PC-9 (cell line): ENCODE results near the gene SNX9. TPM values are rescaled to one million over a fixed set of nuclear protein-coding genes. Genes with fewer than 3 reads are reported as not detected.

Experiments
- BruUV-seq: library from RNA; stranded (reverse); fragments of 400-500 nt; replicated peaks from 2 replicates; lab custom pipeline; 2021; lab: Mats Ljungman, UMichigan
- CTCF ChIA-PET: fragments of 300-600 bp; sonication (Branson Sonifier 250); formaldehyde crosslinking; loops from one replicate; lab custom pipeline; 2022; ENCODE audit warnings: antibody characterized with exemption; lab: Charles Lee
- POLR2A ChIA-PET: fragments of 300-600 bp; sonication (Branson Sonifier 250); formaldehyde crosslinking; loops from one replicate; lab custom pipeline; 2022; ENCODE audit warnings: antibody characterized with exemption; ENCODE audit not compliant: unreplicated experiment; lab: Charles Lee
- DNase-seq, 2 experiments: peaks; one replicate each; pipeline versions ENCODE4 v3.0.0 to v3.0.0-alpha.2; 2015 to 2022; ENCODE audit warnings: mixed read lengths in 1 of 2
- H2AFZ ChIP-seq: fragments of 200-600 bp; sonication (generic); 2 replicates; pipeline ENCODE4 v1.8.1; 2017; ENCODE audit warnings: antibody characterized with exemption
- H3F3A ChIP-seq: fragments of 200-600 bp; sonication (generic); 2 replicates; pipeline ENCODE4 v1.8.1; 2017; ENCODE audit warnings: antibody characterized with exemption, mild to moderate bottlenecking, low read depth; ENCODE audit not compliant: insufficient read depth
- H3K27ac ChIP-seq: fragments of 200-600 bp; sonication (generic); 2 replicates; pipeline ENCODE4 v1.6.1; 2016; ENCODE audit warnings: mixed run types
- H3K27me3 ChIP-seq: fragments of 200-600 bp; sonication (generic); 2 replicates; pipeline ENCODE4 v1.6.1; 2016; ENCODE audit warnings: low read depth, mixed run types; ENCODE audit not compliant: insufficient read depth
- H3K36me3 ChIP-seq: fragments of 200-600 bp; sonication (generic); 2 replicates; pipeline ENCODE4 v1.6.1; 2016; ENCODE audit warnings: low read depth, mixed run types
- H3K4me1 ChIP-seq: fragments of 200-600 bp; sonication (generic); replicated peaks from 2 replicates; pipeline ENCODE4 v1.6.1; 2016; ENCODE audit warnings: mixed run types; ENCODE audit not compliant: insufficient read depth
- H3K4me2 ChIP-seq: fragments of 200-600 bp; sonication (generic); 2 replicates; pipeline ENCODE4 v1.6.1; 2017; ENCODE audit warnings: mixed run types
- H3K4me3 ChIP-seq: fragments of 200-600 bp; sonication (generic); 2 replicates; pipeline ENCODE4 v1.6.1; 2016; ENCODE audit warnings: mixed run types
- H3K79me2 ChIP-seq: fragments of 200-600 bp; sonication (generic); 2 replicates; pipeline ENCODE4 v1.6.1; 2017; ENCODE audit warnings: low read depth, mixed run types
- H3K9me2 ChIP-seq: fragments of 200-600 bp; sonication (generic); 2 replicates; pipeline ENCODE4 v1.8.1; 2017; ENCODE audit warnings: mild to moderate bottlenecking; ENCODE audit not compliant: insufficient read depth
- H3K9me3 ChIP-seq: fragments of 200-600 bp; sonication (generic); 2 replicates; pipeline ENCODE4 v1.8.1; 2016; ENCODE audit warnings: low read depth; ENCODE audit not compliant: insufficient read depth
- H4K20me1 ChIP-seq: fragments of 200-600 bp; sonication (generic); 2 replicates; pipeline ENCODE4 v1.8.1; 2017; ENCODE audit not compliant: insufficient read depth
- EZH2 ChIP-seq: fragments of 200-600 bp; sonication (generic); IDR thresholded peaks from 2 replicates; pipeline ENCODE4 v1.8.0; 2017; ENCODE audit warnings: antibody characterized with exemption, low read depth
- intact Hi-C: fragments of 100-400 bp; cut with micrococcal nuclease; formaldehyde crosslinking; loops from one replicate; pipeline ENCODE4 v1.10.0; 2022; ENCODE audit not compliant: unreplicated experiment
- total RNA-seq: library from RNA; stranded (reverse); gene quantifications from 2 replicates; pipeline ENCODE4 v1.2.3, GENCODE V29; 2021
- TF ChIP-seq, protein P1 (sequence below): fragments of 200-600 bp; sonication (generic); conservative IDR thresholded peaks from 2 replicates; pipeline ENCODE4 v1.6.1; 2017; ENCODE audit warnings: mixed run types, antibody characterized with exemption, mild to moderate bottlenecking, moderate library complexity

The SNX9 gene
- total RNA-seq, 1 experiment from 2014 or later, result 25.0 TPM

DNA sequence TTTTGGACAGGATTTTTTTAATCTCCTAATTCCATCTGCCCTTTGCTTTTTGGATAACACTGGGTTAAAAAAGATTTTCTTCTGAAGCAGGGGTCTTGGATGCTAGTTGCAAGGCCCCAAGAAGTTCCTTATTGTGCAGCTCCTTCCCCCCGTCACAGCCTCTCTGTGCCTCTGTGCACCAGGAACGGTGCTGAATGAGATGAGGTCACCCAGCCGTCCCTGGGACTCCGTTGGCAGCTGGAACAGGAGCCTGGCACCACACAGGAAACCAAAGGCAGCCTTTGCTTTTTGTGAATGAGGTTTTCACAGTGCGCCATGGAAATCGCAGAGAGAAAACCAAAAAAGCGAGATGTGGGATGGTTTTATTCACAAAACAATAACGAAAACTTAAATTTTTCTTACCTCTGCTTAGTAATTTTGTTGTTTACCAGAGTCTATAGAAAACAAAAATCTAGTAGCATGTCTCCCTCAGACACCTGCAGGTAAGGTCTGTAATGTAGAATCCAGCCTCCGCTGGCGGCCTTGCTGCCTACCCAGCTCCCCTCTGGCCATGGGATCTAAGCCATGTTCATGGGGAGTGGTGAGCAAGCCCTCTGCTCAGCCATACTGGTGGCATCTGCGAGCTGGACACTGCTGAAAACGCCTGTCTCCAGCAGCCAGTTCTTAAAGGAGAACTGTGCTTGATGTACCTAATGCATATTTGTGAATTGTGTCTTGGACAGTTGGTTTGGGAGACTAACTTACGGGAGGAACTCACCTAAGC is 118.2 kb downstream of the SNX9 start:
- TF ChIP-seq EZH2, result no peak
- TF ChIP-seq, protein P1, sequence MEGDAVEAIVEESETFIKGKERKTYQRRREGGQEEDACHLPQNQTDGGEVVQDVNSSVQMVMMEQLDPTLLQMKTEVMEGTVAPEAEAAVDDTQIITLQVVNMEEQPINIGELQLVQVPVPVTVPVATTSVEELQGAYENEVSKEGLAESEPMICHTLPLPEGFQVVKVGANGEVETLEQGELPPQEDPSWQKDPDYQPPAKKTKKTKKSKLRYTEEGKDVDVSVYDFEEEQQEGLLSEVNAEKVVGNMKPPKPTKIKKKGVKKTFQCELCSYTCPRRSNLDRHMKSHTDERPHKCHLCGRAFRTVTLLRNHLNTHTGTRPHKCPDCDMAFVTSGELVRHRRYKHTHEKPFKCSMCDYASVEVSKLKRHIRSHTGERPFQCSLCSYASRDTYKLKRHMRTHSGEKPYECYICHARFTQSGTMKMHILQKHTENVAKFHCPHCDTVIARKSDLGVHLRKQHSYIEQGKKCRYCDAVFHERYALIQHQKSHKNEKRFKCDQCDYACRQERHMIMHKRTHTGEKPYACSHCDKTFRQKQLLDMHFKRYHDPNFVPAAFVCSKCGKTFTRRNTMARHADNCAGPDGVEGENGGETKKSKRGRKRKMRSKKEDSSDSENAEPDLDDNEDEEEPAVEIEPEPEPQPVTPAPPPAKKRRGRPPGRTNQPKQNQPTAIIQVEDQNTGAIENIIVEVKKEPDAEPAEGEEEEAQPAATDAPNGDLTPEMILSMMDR, result no peak
- no peaks in the 10 kb centered on the region for H3K27me3 ChIP-seq
- no peak overlapping the region for H3K4me3 ChIP-seq
- no peaks in the 10 kb centered on the region for H3K9me3 ChIP-seq
- no peak overlapping the region for H3K27ac ChIP-seq
- DNase-seq, result no peak
- no peaks in the 10 kb centered on the region for H4K20me1 ChIP-seq
- H3K4me1 ChIP-seq, result no peaks in the 10 kb centered on the region
- H3K4me2 ChIP-seq, result no peak overlapping the region
- ChIA-PET CTCF (no interaction called here), POLR2A (no interaction called here)
- peaks cover 9% of the 10 kb centered on the region for H3K36me3 ChIP-seq
- intact Hi-C loops, result no loop called here
- H3F3A ChIP-seq, result no peaks in the 10 kb centered on the region
- no TSS peak for BruUV-seq
- H2AFZ ChIP-seq, result no peak overlapping the region
- no peaks in the 10 kb centered on the region for H3K79me2 ChIP-seq
- H3K9me2 ChIP-seq, result no peaks in the 10 kb centered on the region

DNA sequence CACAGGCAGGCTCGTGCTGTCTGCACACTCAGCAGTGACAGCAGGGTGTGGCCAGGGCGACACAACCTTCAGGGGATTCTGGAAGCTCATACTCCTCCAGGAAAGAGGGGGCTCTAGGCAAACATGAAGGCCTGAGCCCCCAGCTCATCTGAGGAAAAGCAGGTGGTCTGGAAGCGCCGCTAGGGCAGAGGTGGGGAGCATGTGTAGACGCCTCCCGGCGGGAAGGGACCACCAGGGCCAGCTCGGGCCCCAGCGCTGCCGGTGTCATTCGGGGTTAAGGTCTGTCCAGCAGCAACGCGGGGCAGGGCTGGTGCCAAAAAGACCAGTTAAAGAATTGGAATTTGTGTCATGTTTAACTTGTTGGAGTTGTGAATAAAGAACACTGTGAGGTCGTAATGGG is 119.3 kb downstream of the SNX9 start:
- BruUV-seq, result no TSS peak
- CTCF ChIA-PET, result no interaction called here
- Histone ChIP-seq H3K4me1 (no peaks in the 10 kb centered on the region), H2AFZ (no peak overlapping the region), H3K27me3 (no peaks in the 10 kb centered on the region), H3K27ac (no peak overlapping the region), H3K9me3 (no peaks in the 10 kb centered on the region), H3F3A (no peaks in the 10 kb centered on the region), H3K4me2 (no peak overlapping the region), H4K20me1 (no peaks in the 10 kb centered on the region), H3K79me2 (no peaks in the 10 kb centered on the region), H3K9me2 (no peaks in the 10 kb centered on the region), H3K36me3 (peaks cover 13% of the 10 kb centered on the region), H3K4me3 (no peak overlapping the region)
- no peak for DNase-seq
- TF ChIP-seq, protein P1, result no peak
- intact Hi-C loops, result no loop called here
- POLR2A ChIA-PET, result no interaction called here

DNA sequence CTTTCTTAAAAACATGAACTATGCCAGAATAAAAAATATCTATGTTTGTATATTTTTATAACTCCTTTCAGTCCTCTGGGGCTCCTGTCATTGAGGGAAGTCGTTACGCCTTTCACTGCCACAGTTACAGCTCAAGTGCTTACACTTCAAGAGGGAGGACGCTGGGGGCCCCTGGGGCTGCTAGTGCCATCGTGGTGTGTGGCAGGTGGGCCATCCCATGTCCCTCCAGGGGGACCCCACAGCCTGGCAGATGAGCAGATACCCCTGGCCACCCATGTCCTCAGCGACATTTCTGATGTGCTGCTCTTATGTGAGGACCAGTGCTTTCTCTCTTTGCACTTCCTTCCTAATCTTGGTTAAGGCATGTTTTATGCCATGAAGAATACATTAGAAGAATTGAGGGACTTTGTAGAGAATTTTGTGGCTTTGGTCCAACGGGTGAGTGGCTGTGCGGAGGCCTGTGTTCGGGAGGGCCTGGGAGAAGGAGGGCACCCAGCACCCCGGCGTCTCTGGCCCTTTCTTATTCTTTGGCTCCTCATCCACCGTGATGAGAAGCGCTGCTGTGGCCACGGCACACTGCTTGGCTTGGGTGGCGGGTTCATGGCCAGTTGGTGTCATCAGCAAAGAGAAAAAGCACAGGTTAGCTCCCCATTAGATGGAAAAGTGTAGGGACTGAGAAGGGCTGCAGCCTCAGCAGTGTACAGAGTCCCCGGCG is 120.4 kb downstream of the SNX9 start:
- H3K4me2 ChIP-seq, result no peak overlapping the region
- no TSS peak for BruUV-seq
- no peaks in the 10 kb centered on the region for H3K27me3 ChIP-seq
- no peak overlapping the region for H3K4me3 ChIP-seq
- no peak overlapping the region for H3K27ac ChIP-seq
- H2AFZ ChIP-seq, result no peak overlapping the region
- peaks cover 13% of the 10 kb centered on the region for H3K36me3 ChIP-seq
- H3K9me3 ChIP-seq, result no peaks in the 10 kb centered on the region
- no peak for DNase-seq
- H3F3A ChIP-seq, result no peaks in the 10 kb centered on the region
- intact Hi-C loops, result no loop called here
- TF ChIP-seq, protein P1, result no peak
- no peak for TF ChIP-seq EZH2
- POLR2A ChIA-PET, result no interaction called here
- no peaks in the 10 kb centered on the region for H3K79me2 ChIP-seq
- CTCF ChIA-PET, result no interaction called here
- H4K20me1 ChIP-seq, result no peaks in the 10 kb centered on the region
- H3K9me2 ChIP-seq, result no peaks in the 10 kb centered on the region
- no peaks in the 10 kb centered on the region for H3K4me1 ChIP-seq
